ENCODE measurements around the gene CNEP1R1. TPM values are rescaled to one million over a fixed set of nuclear protein-coding genes. Genes with fewer than 3 reads are reported as not detected.
"Not testable (repeated sequence)": the region's sequence is repeated elsewhere in the genome, so short reads cannot be mapped to it uniquely, and the experiment has no call there.

Gene CNEP1R1
- total and polyA plus RNA-seq, 5 donors, result 14.1 to 20.6 (median 17.7) TPM

- WGBS, result 52% methylated on average over 1 of the region's 1 CpG
- DNase-seq, result no peak
- H3K27me3 ChIP-seq (ENCODE audit: control insufficient read depth, insufficient read depth), result no peaks in the 10 kb centered on the region
- intact Hi-C loops (cut with DNase I), result no loop called here
- no peaks in the 10 kb centered on the region for H3K4me1 ChIP-seq (ENCODE audit: control insufficient read depth, insufficient read depth, low read length)
- no peak overlapping the region for H3K4me3 ChIP-seq (ENCODE audit: low read length)
- no peak for ATAC-seq
- H3K27ac ChIP-seq (ENCODE audit: low read length), result no peak overlapping the region
- H3K9me3 ChIP-seq (ENCODE audit: control insufficient read depth, low read length), result no peaks in the 10 kb centered on the region
Observed at GRCh38 chr16:49995720-49996119, 29.3 kb upstream of the CNEP1R1 start.

DNA sequence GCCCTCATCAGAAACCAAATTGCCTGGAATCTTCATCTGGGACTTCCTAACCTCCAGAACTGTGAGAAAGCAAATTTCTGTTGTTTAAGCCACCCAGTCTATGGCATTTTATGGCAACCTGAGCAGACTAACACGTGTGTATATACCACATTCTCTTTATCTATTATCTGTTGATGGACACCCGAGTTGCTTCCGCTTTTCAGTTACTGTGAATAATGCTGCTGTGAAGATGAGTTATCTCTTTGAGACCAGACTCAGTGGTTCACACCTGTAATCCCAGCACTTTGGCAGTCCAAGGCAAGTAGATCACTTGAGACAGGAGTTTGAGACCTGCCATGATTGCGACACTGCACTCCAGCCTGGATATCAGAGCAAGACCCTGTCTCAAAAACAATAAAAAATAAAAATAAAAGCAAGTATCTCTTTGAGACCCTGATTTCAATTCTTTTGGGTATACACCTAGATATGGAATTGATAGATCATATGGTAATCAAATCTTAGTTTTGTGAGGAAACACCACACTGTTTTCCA, 27.2 kb upstream of the CNEP1R1 start:
- no peak overlapping the region for H3K4me3 ChIP-seq (ENCODE audit: low read length)
- H3K27me3 ChIP-seq (ENCODE audit: control insufficient read depth, insufficient read depth), result no peaks in the 10 kb centered on the region

GRCh38 chr16:49998991-49999390, 26.0 kb upstream of the CNEP1R1 start:
- no peak for ATAC-seq
- no peak for DNase-seq
- no peaks in the 10 kb centered on the region for H3K9me3 ChIP-seq (ENCODE audit: control insufficient read depth, low read length)
- intact Hi-C loops (cut with DNase I), result no loop called here
- no peak overlapping the region for H3K4me3 ChIP-seq (ENCODE audit: low read length)
- no peaks in the 10 kb centered on the region for H3K4me1 ChIP-seq (ENCODE audit: control insufficient read depth, insufficient read depth, low read length)
- 95% methylated on average over 5 of the region's 5 CpGs for WGBS
- H3K27me3 ChIP-seq (ENCODE audit: control insufficient read depth, insufficient read depth), result no peaks in the 10 kb centered on the region
- no peak overlapping the region for H3K27ac ChIP-seq (ENCODE audit: low read length)

More for the DNA sequence above, 27.2 kb upstream of the CNEP1R1 start:
- 83% methylated on average over 4 of the region's 4 CpGs for WGBS
- no peak for ATAC-seq
- no peaks in the 10 kb centered on the region for H3K9me3 ChIP-seq (ENCODE audit: control insufficient read depth, low read length)
- no peaks in the 10 kb centered on the region for H3K4me1 ChIP-seq (ENCODE audit: control insufficient read depth, insufficient read depth, low read length)
- intact Hi-C loops (cut with DNase I), result no loop called here
- no peak for DNase-seq
- no peak overlapping the region for H3K27ac ChIP-seq (ENCODE audit: low read length)

GRCh38 chr16:50001144-50001543, 23.9 kb upstream of the CNEP1R1 start:
- intact Hi-C loops (cut with DNase I), result no loop called here
- 74% methylated on average over 3 of the region's 3 CpGs for WGBS
- no peaks in the 10 kb centered on the region for H3K9me3 ChIP-seq (ENCODE audit: control insufficient read depth, low read length)
- H3K27me3 ChIP-seq (ENCODE audit: control insufficient read depth, insufficient read depth), result no peaks in the 10 kb centered on the region
- ATAC-seq (no peak), DNase-seq (no peak)
- no peak overlapping the region for H3K27ac ChIP-seq (ENCODE audit: low read length)
- no peak overlapping the region for H3K4me3 ChIP-seq (ENCODE audit: low read length)
- H3K4me1 ChIP-seq (ENCODE audit: control insufficient read depth, insufficient read depth, low read length), result no peaks in the 10 kb centered on the region

- 81% methylated on average over 1 of the region's 1 CpG for WGBS
- H3K4me1 ChIP-seq (ENCODE audit: control insufficient read depth, insufficient read depth, low read length), result no peaks in the 10 kb centered on the region
- H3K4me3 ChIP-seq (ENCODE audit: low read length), result no peak overlapping the region
- intact Hi-C loops (cut with DNase I), result no loop called here
- DNase-seq, result no peak
- no peaks in the 10 kb centered on the region for H3K27me3 ChIP-seq (ENCODE audit: control insufficient read depth, insufficient read depth)
- ATAC-seq, result no peak
- H3K9me3 ChIP-seq (ENCODE audit: control insufficient read depth, low read length), result no peaks in the 10 kb centered on the region
- no peak overlapping the region for H3K27ac ChIP-seq (ENCODE audit: low read length)
Observed at GRCh38 chr16:50002190-50002589, 22.8 kb upstream of the CNEP1R1 start.

DNA sequence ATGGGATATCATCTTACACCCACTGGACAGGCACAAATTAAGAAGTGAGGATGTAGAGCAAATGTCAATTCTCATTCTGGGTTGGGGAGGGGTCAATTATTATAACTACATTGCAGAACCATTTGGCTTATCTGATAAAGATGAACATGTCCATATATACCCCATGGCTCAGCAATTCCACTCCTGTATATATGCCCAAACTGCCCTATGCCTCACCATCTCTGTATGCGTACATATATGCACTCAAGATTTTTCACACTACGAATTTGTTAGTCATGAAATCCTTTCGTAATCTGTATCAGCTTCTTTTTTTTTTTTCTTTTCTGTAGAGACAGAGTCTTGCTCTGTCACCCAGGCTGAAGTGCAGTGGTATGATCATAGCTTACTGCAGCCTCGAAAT, 20.8 kb upstream of the CNEP1R1 start:
- Histone ChIP-seq H3K4me1 (ENCODE audit: control insufficient read depth, insufficient read depth, low read length) (no peaks in the 10 kb centered on the region), H3K27me3 (ENCODE audit: control insufficient read depth, insufficient read depth) (no peaks in the 10 kb centered on the region), H3K4me3 (ENCODE audit: low read length) (no peak overlapping the region), H3K9me3 (ENCODE audit: control insufficient read depth, low read length) (no peaks in the 10 kb centered on the region), H3K27ac (ENCODE audit: low read length) (no peak overlapping the region)
- intact Hi-C loops (cut with DNase I), result no loop called here
- no peak for DNase-seq
- no peak for ATAC-seq
- 85% methylated on average over 4 of the region's 4 CpGs for WGBS

DNA sequence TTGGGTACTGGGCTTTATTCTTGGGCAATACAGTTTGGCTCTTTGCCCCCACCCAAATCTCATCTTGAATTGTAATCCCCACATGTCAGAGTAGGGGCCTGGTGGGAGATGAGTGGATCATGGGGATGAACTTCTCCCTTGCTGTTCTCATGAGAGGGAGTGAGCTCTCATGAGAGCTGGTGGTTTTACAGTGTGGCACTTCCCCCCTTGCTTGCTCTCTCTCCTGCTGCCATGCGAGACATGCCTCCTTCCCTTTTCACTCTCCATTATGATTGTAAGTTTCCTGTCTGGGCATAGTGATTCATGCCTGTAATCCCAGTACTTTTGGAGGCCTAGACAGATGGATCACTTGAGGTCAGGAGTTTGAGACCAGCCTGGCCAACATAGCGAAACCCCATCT, 18.1 kb upstream of the CNEP1R1 start:
- no peaks in the 10 kb centered on the region for H3K27me3 ChIP-seq (ENCODE audit: control insufficient read depth, insufficient read depth)
- no peaks in the 10 kb centered on the region for H3K9me3 ChIP-seq (ENCODE audit: control insufficient read depth, low read length)
- no peak for DNase-seq
- H3K4me1 ChIP-seq (ENCODE audit: control insufficient read depth, insufficient read depth, low read length), result no peaks in the 10 kb centered on the region
- no peak for ATAC-seq
- H3K4me3 ChIP-seq (ENCODE audit: low read length), result no peak overlapping the region
- intact Hi-C loops (cut with DNase I), result no loop called here
- no peak overlapping the region for H3K27ac ChIP-seq (ENCODE audit: low read length)
- WGBS, result 80% methylated on average over 2 of the region's 2 CpGs

- ATAC-seq (no peak), DNase-seq (no peak)
- intact Hi-C loops (cut with DNase I), result no loop called here
- no peak overlapping the region for H3K27ac ChIP-seq (ENCODE audit: low read length)
- no peaks in the 10 kb centered on the region for H3K4me1 ChIP-seq (ENCODE audit: control insufficient read depth, insufficient read depth, low read length)
- no peaks in the 10 kb centered on the region for H3K9me3 ChIP-seq (ENCODE audit: control insufficient read depth, low read length)
- H3K4me3 ChIP-seq (ENCODE audit: low read length), result no peak overlapping the region
- no peaks in the 10 kb centered on the region for H3K27me3 ChIP-seq (ENCODE audit: control insufficient read depth, insufficient read depth)
- 97% methylated on average over 1 of the region's 1 CpG for WGBS
Observed at GRCh38 chr16:50007744-50008143, 17.3 kb upstream of the CNEP1R1 start.

GRCh38 chr16:50010212-50010611, 14.8 kb upstream of the CNEP1R1 start:
- ATAC-seq (no peak), DNase-seq (no peak)
- Histone ChIP-seq H3K4me1 (ENCODE audit: control insufficient read depth, insufficient read depth, low read length) (no peaks in the 10 kb centered on the region), H3K4me3 (ENCODE audit: low read length) (no peak overlapping the region), H3K27me3 (ENCODE audit: control insufficient read depth, insufficient read depth) (no peaks in the 10 kb centered on the region), H3K27ac (ENCODE audit: low read length) (no peak overlapping the region), H3K9me3 (ENCODE audit: control insufficient read depth, low read length) (no peaks in the 10 kb centered on the region)
- intact Hi-C loops (cut with DNase I), result no loop called here
- WGBS, result 85% methylated on average over 2 of the region's 2 CpGs

DNA sequence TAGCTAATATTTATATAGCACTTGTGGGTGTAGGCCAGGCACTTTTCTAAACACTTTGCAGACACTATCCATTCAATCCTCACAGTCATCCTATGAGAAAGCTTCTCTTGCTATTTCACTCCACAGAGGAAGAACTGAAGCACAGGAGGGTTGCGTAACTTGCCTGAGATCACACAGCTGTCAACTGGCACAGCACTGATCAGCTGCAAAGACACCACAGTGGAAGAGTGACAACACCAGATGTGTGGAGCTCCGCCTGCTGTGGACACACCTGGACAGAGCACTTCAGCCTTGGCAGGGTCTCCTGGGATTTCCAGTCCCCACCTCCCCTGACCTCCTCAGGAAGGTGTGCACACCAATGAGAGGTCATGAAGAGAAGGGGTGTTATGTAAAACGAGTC, 13.3 kb upstream of the CNEP1R1 start:
- DNase-seq, result no peak
- H3K9me3 ChIP-seq (ENCODE audit: control insufficient read depth, low read length), result no peaks in the 10 kb centered on the region
- no peaks in the 10 kb centered on the region for H3K27me3 ChIP-seq (ENCODE audit: control insufficient read depth, insufficient read depth)
- no peak overlapping the region for H3K4me3 ChIP-seq (ENCODE audit: low read length)
- H3K27ac ChIP-seq (ENCODE audit: low read length), result no peak overlapping the region
- WGBS, result 68% methylated on average over 3 of the region's 3 CpGs
- H3K4me1 ChIP-seq (ENCODE audit: control insufficient read depth, insufficient read depth, low read length), result no peaks in the 10 kb centered on the region
- intact Hi-C loops (cut with DNase I), result no loop called here
- no peak for ATAC-seq

DNA sequence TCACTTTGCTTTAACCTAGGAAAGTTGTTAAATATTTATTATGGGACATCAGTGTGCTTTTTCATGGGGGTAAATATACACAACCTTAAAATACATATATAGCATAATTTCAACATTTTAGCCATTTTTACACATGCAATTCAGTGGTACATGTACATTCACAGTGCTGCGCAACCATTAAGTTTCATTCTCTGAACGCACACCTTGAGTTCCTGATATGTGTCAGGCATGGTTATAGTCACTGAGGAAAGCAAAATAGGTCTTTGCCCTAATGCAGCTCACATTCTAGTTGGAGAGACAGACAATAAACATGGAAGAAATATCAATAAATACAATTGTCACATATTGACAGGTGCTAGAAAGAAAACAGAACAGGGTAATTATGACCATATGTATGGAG, 12.8 kb upstream of the CNEP1R1 start:
- H3K27me3 ChIP-seq (ENCODE audit: control insufficient read depth, insufficient read depth), result no peaks in the 10 kb centered on the region
- WGBS, result 91% methylated on average over 2 of the region's 2 CpGs
- H3K4me3 ChIP-seq (ENCODE audit: low read length), result no peak overlapping the region
- no peak for ATAC-seq
- DNase-seq, result no peak
- intact Hi-C loops (cut with DNase I), result no loop called here
- no peak overlapping the region for H3K27ac ChIP-seq (ENCODE audit: low read length)
- no peaks in the 10 kb centered on the region for H3K9me3 ChIP-seq (ENCODE audit: control insufficient read depth, low read length)
- H3K4me1 ChIP-seq (ENCODE audit: control insufficient read depth, insufficient read depth, low read length), result no peaks in the 10 kb centered on the region

DNA sequence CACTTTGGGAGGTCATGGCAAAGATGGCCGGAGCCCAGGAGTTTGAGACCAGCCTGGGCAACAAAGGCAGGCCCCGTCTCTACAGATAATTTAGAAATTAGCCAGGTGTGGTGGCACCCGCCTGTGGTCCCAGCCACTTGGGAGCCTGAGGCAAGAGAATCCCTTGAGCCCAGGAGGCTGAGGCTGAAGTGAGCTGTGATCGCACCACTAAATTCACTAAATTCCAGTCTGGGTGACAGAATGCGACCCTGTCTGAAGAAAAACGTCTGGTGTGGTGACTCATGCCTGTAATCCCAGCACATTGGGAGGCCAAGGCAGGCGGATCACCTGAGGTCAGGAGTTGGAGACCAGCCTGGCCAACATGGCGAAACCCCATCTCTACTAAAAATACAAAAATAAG, 10.8 kb upstream of the CNEP1R1 start:
- intact Hi-C loops (cut with DNase I); H3K9me3 ChIP-seq (ENCODE audit: control insufficient read depth, low read length); H3K27me3 ChIP-seq (ENCODE audit: control insufficient read depth, insufficient read depth); H3K27ac ChIP-seq (ENCODE audit: low read length); H3K4me3 ChIP-seq (ENCODE audit: low read length); ATAC-seq; H3K4me1 ChIP-seq (ENCODE audit: control insufficient read depth, insufficient read depth, low read length); DNase-seq: not testable (repeated sequence)
- WGBS, result 79% methylated on average over 8 of the region's 8 CpGs
